Nephron (organoid): Measurements from ENCODE around the gene XRCC5.

Experiments used
- H3K27ac Mint-ChIP-seq, 3 experiments: 2 replicates each; pipeline ENCODE4 v1.8.0; 2020; ENCODE audit warnings: mixed read lengths in 3 of 3, mild to moderate bottlenecking in 2 of 3, moderate library complexity in 1 of 3
- H3K27me3 Mint-ChIP-seq: 2 replicates; pipeline ENCODE4 v1.8.0; 2021; ENCODE audit warnings: low read depth, mild to moderate bottlenecking, moderate library complexity, mixed read lengths
- H3K36me3 Mint-ChIP-seq: 2 replicates; pipeline ENCODE4 v1.8.0; 2020; ENCODE audit warnings: low read depth, mixed read lengths
- H3K4me1 Mint-ChIP-seq: 2 replicates; pipeline ENCODE4 v1.8.0; 2020; ENCODE audit warnings: mixed read lengths
- H3K4me3 Mint-ChIP-seq, 3 experiments: 2 replicates each; pipeline ENCODE4 v1.8.0; 2020; ENCODE audit warnings: mild to moderate bottlenecking in 3 of 3, mixed read lengths in 3 of 3, moderate library complexity in 2 of 3
- H3K9me3 Mint-ChIP-seq: 2 replicates; pipeline ENCODE4 v1.8.0; 2020; ENCODE audit warnings: mixed read lengths
- TF ChIP-seq, protein P1 (sequence below), 3 experiments: fragments of 200-600 bp; sonication (generic); IDR thresholded peaks; one replicate each; pipeline ENCODE4 v1.5.0; 2021; ENCODE audit warnings: antibody characterized with exemption in 3 of 3; ENCODE audit not compliant: unreplicated experiment in 3 of 3

Gene XRCC5

DNA sequence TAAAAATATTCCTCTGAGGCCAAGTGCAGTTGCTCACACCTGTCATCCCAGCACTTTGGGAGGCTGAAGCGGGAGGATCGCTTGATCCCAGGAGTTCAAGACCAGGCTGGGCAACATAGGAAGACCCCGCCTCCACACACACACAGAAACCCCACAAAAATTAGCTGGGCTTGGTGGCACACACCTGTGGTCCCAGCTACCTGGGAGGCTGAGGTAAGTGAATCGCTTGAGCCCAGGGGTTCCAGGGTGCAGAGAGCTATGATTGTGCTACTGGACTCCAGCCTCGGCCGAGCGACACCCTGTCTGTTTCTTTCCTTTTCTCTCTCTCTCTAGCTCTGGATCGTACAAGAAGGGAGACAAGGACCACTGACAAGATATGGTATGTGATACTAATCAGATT, 1.8 kb upstream of the XRCC5 start:
- Mint-ChIP-seq H3K27me3 (no peaks in the 10 kb centered on the region), H3K36me3 (peaks cover 17% of the 10 kb centered on the region), H3K27ac (peak overlapping the region; percentile 96 to 99 (median 98)), H3K9me3 (no peaks in the 10 kb centered on the region), H3K4me3 (peak overlapping the region; percentile 69 to 100 (median 74)), H3K4me1 (peaks cover 42% of the 10 kb centered on the region)
- TF ChIP-seq, protein P1, sequence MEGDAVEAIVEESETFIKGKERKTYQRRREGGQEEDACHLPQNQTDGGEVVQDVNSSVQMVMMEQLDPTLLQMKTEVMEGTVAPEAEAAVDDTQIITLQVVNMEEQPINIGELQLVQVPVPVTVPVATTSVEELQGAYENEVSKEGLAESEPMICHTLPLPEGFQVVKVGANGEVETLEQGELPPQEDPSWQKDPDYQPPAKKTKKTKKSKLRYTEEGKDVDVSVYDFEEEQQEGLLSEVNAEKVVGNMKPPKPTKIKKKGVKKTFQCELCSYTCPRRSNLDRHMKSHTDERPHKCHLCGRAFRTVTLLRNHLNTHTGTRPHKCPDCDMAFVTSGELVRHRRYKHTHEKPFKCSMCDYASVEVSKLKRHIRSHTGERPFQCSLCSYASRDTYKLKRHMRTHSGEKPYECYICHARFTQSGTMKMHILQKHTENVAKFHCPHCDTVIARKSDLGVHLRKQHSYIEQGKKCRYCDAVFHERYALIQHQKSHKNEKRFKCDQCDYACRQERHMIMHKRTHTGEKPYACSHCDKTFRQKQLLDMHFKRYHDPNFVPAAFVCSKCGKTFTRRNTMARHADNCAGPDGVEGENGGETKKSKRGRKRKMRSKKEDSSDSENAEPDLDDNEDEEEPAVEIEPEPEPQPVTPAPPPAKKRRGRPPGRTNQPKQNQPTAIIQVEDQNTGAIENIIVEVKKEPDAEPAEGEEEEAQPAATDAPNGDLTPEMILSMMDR (IDR thresholded peaks at IDR 0.05; ENCODE audit: unreplicated experiment in 3 of 3): no peak

DNA sequence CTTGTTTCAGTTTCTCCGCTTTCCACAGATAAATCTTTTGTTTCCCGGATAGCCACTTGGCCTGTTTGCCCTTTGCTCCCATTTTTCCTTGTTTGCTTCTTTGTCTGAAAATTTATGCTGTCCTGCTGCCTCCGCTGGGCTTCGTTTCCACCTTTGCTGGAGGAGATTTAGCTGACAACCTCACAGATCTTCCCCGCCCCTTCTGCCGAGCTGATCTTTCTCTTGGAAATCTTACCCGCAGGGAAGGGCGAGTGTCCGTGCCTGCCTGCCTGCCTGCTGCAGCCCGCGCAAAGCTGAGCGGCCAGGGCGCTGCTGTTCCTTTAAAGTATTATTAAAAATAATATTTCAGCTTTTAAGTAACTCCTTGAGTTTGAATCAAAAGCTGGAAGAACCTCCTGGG, 1.4 kb upstream of the XRCC5 start:
- TF ChIP-seq, protein P1 (IDR thresholded peaks at IDR 0.05; ENCODE audit: unreplicated experiment in 3 of 3): no peak
- H3K9me3 Mint-ChIP-seq: no peaks in the 10 kb centered on the region
- peaks cover 21% of the 10 kb centered on the region for H3K36me3 Mint-ChIP-seq
- no peaks in the 10 kb centered on the region for H3K27me3 Mint-ChIP-seq
- H3K27ac Mint-ChIP-seq: peak overlapping the region; percentile 96 to 99 (median 98)
- peak overlapping the region; percentile 69 to 100 (median 99) for H3K4me3 Mint-ChIP-seq
- H3K4me1 Mint-ChIP-seq: peaks cover 46% of the 10 kb centered on the region

DNA sequence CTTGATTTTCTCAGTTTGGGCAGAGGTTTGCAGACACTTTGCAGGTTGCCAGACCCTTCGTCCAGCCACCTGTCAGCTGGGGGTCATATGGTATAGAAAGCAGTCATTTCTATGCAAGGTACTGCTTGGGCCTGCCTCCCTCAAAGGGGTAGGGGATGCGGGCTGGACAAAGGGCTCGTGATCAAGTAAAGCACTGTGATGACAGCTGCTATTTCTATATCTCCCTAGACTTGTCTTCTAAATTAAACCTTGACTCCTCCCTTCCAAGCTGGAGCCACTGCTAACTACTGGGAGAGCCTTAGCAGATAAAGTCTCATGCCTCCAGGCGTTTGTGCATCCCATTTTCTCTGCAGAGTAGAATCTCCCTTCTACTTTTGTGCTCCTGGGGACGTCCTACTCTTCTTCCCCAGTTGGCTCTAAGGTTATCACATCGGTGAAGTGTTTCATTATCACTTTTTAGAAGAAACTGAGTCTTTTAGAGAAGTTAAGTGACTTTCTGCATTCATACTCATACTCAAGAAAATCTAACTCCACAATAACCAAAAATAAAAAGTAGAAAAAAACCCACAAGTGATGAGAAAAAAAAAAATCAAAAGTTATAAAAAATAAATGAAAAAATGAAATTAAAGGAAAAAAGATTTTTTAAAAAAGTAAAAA, 710 bp upstream of the XRCC5 start:
- TF ChIP-seq, protein P1 (IDR thresholded peaks at IDR 0.05; ENCODE audit: unreplicated experiment in 3 of 3): no peak
- peaks cover 28% of the 10 kb centered on the region for H3K36me3 Mint-ChIP-seq
- no peaks in the 10 kb centered on the region for H3K27me3 Mint-ChIP-seq
- H3K27ac Mint-ChIP-seq: peak overlapping the region; percentile 96 to 99 (median 98)
- peak overlapping the region; percentile 99 to 100 (median 100) for H3K4me3 Mint-ChIP-seq
- H3K4me1 Mint-ChIP-seq: peaks cover 53% of the 10 kb centered on the region
- H3K9me3 Mint-ChIP-seq: no peaks in the 10 kb centered on the region

DNA sequence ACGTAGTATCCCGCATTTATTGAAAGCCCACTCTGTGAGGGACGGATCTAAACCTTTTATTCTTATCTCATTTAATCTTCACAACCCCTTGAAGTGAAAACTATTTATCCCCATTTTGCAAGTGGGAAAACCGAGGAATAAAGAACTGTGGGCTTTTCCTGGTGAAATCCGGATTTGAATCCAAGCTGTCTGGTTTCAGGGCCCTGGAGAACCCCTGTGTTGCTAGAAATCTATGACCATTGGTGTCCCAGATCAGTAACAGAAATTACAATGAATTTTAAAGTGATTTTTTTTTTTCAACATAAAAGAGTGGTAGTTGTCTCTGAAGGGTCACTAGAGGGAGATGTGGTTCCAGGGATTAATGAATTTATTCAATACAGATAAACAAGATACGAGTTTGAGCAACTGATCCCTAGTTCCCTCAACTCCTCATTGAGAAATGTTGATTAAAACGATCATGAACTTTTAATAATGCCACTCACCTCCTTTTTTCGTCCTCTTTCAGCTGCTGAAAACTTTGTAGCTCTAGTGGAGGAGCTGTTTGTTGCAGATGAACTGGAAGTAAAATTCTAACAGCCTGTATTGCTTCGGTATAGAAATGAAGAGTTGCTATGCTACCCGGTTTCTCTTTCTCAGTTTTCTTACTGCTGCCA, 940 bp downstream of the XRCC5 start:
- Mint-ChIP-seq H3K36me3 (peaks cover 43% of the 10 kb centered on the region), H3K27me3 (no peaks in the 10 kb centered on the region), H3K4me1 (peaks cover 69% of the 10 kb centered on the region), H3K4me3 (peak overlapping the region; percentile 99 to 100 (median 100)), H3K27ac (peak overlapping the region; percentile 96 to 99 (median 98)), H3K9me3 (no peaks in the 10 kb centered on the region)
- TF ChIP-seq, protein P1 (IDR thresholded peaks at IDR 0.05; ENCODE audit: unreplicated experiment in 3 of 3): peak; percentile 56 to 71 (median 58)

DNA sequence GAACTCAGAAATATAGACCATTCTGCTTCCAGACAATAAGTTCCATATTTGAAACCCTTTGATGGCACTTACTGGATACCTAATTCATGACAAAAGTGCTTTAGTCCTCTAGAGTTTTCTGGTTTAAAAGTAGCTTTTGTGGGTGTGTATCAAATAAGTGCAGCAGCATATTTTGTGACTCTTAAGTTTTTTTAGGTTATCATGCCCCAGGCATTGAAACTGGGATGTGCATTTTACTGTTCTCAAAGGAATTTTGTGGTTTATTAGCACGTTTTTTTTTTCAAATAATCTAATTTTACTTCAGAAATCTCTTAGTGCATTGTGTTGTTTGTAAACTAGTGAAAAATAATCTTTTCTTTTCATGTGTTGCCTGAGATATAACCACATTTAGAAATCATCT, 1.5 kb downstream of the XRCC5 start:
- Mint-ChIP-seq H3K4me3 (peak overlapping the region; percentile 99 to 100 (median 100)), H3K27ac (peak overlapping the region; percentile 96 to 99 (median 98))

More for the DNA sequence above, 1.5 kb downstream of the XRCC5 start:
- TF ChIP-seq, protein P1 (IDR thresholded peaks at IDR 0.05; ENCODE audit: unreplicated experiment in 3 of 3): no peak
- peaks cover 72% of the 10 kb centered on the region for H3K4me1 Mint-ChIP-seq
- no peaks in the 10 kb centered on the region for H3K9me3 Mint-ChIP-seq
- no peaks in the 10 kb centered on the region for H3K27me3 Mint-ChIP-seq
- H3K36me3 Mint-ChIP-seq: peaks cover 45% of the 10 kb centered on the region
